ENCODE results near the gene FAM171A1. TPM values are rescaled to one million over a fixed set of nuclear protein-coding genes. Genes with fewer than 3 reads are reported as not detected.
"Not testable (repeated sequence)": the region's sequence is repeated elsewhere in the genome, so short reads cannot be mapped to it uniquely, and the experiment has no call there.

FAM171A1 gene
- total and polyA plus RNA-seq, 5 experiments from 2014 or later: 6.1 to 16.0 (median 12.9) TPM

DNA sequence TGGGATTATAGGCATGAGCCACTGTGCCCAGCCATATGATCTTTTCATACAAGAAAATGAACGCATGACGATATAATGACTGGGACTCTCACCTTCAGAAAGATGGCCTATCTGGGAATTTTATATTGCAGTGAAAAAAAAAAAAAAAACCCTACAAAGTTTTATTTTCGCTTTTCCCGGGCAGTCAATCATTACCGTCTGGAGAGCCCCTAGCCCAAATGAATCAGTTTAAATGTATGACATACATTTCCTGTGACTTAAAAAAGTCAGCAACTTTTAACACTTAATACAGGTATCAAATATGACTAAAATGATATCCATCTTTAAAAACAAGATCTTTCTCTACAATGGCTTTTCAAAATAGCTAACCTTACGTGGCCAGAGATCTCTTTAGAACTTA lies 154.4 kb downstream of the FAM171A1 start:
- POLR2A ChIA-PET: no interaction called here
- ATAC-seq (no peak), DNase-seq (no peak)
- H3K9me3 Mint-ChIP-seq: no peaks in the 10 kb centered on the region
- no peak overlapping the region for H3K27ac Mint-ChIP-seq
- H3K27me3 Mint-ChIP-seq: peaks cover 0 to 2% (median 0%) of the 10 kb centered on the region in 5 donors
- H3K4me1 Mint-ChIP-seq: peaks cover under 1 to 4% (median 3%) of the 10 kb centered on the region in 4 donors
- peaks cover 0 to 31% (median 28%) of the 10 kb centered on the region in 3 donors for H3K36me3 Mint-ChIP-seq
- no peak overlapping the region for H3K4me3 Mint-ChIP-seq

DNA sequence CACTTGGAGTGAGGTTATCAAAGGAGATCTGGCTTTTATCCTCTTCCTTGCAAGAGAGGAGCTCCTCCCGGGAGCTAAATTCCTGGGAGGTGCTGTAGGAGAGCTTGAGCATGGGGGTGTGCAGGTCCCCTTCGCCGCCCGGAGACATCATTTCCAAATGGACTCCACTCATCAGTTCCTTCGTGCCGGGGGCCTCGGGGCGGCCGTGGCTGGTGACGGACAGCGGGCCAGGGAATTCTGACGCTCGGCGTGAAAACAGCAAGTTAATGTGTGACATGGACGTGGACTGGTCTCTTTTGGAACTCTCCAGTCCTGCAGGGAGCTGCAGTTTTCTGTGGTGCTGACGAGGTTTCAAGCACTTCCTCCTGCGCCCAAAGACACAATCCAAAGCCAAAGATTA lies 156.9 kb downstream of the FAM171A1 start:
- no peak overlapping the region for H3K4me3 Mint-ChIP-seq
- H3K9me3 Mint-ChIP-seq: no peaks in the 10 kb centered on the region
- H3K36me3 Mint-ChIP-seq: peaks cover 0 to 19% (median 17%) of the 10 kb centered on the region in 3 donors
- POLR2A ChIA-PET: no interaction called here
- ATAC-seq (no peak), DNase-seq (no peak)
- peaks cover 0 to 1% (median 0%) of the 10 kb centered on the region in 5 donors for H3K27me3 Mint-ChIP-seq
- H3K27ac Mint-ChIP-seq: peak overlapping the region in 2 of 10 donors; percentile 33 to 34
- H3K4me1 Mint-ChIP-seq: peaks cover 10 to 27% (median 24%) of the 10 kb centered on the region in 4 donors

DNA sequence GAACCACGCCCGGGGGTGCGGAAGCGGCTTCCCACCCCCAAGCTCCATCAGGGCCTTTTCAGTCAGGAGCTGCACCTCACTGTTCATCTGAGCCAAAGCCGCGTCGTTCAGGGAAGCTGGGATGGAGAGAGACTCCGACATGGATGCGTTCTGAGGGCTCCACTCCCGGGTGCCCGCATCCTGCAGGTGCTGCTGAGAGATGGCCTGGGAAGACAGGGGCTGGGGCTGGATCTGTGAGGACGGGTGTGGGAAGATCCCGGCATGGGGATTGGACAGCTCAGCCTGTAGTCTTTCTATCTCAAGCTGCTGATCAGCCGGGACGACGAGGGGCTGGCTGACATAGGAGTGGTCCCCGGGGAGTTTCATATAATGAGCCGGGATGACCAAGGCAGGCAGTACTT lies 157.6 kb downstream of the FAM171A1 start:
- Mint-ChIP-seq H3K4me3 (no peak overlapping the region), H3K9me3 (no peaks in the 10 kb centered on the region), H3K27ac (peak overlapping the region in 2 of 10 donors; percentile 51 to 67), H3K27me3 (no peaks in the 10 kb centered on the region), H3K4me1 (peaks cover 12 to 33% (median 32%) of the 10 kb centered on the region in 4 donors), H3K36me3 (peaks cover 0 to 18% (median 17%) of the 10 kb centered on the region in 3 donors)
- ATAC-seq (no peak), DNase-seq (no peak)
- POLR2A ChIA-PET: interaction anchor here (1.1 kb wide), 1 partner anchor 44 kb away, joined by 3 read pairs; no protein-coding TSS in a partner anchor

DNA sequence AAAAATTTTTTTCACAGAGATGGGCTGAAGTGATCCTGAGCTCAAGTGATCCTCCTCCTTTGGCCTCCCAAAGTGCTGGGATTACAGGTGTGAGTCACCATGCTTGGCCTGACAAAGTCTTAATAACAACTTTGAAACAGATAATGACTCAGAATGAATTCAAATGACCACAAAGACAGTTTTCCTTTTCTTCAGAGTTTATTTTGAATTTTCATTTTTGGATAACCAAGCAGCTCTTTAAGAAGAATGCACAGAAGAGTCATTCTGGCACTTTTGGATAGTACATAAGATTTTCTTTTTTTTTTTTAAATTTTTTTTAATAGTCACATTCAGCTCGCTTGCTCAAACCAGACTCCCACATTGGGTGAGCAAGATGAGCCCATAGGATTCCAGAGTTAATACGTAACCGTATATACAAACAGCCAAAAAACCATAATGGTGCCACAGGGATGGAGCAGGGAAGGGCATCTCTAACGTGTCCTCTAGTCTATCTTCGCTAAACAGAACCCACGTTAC lies 159.6 kb downstream of the FAM171A1 start:
- H3K9me3 Mint-ChIP-seq: no peaks in the 10 kb centered on the region
- H3K36me3 Mint-ChIP-seq: peaks cover 0 to 18% (median 17%) of the 10 kb centered on the region in 3 donors
- DNase-seq (no peak), ATAC-seq (no peak)
- H3K4me3 Mint-ChIP-seq: peak overlapping the region in 1 of 10 donors; percentile 14
- H3K27ac Mint-ChIP-seq: peak overlapping the region in 4 of 10 donors; percentile 30 to 93 (median 40)
- H3K27me3 Mint-ChIP-seq: no peaks in the 10 kb centered on the region
- POLR2A ChIA-PET: interaction anchor here (0.6 to 1.5 kb wide), 3 partner anchors 22 to 69 kb away, joined by 3 to 8 read pairs (median 3); partner anchors contain the start of gene NMT2
- H3K4me1 Mint-ChIP-seq: peaks cover 12 to 51% (median 47%) of the 10 kb centered on the region in 4 donors

DNA sequence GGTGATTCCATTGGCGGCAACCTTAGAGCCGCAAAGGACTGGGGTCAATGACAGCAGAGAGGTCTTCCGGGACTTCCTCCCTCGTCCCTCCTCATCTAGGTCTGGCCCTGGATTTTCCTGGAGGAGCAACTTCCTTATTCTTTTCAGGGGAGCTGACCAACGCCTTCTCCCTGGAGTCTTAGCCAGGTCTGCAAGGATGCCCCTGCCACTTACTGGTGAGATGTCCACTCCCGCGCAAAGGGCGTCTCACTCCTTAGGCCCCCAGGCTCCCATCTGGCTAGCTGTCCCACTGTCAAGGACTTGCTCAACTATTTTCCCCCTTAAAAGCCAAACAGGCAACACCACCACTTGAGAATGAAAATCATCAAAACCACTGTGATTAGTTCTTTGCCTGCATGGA lies 160.6 kb downstream of the FAM171A1 start:
- ATAC-seq: no peak
- Mint-ChIP-seq H3K36me3 (peaks cover 0 to 18% (median 15%) of the 10 kb centered on the region in 3 donors), H3K4me1 (peaks cover 15 to 61% (median 54%) of the 10 kb centered on the region in 4 donors), H3K27me3 (no peaks in the 10 kb centered on the region), H3K27ac (peak overlapping the region in 8 of 10 donors; percentile 32 to 93 (median 79)), H3K4me3 (peak overlapping the region in 6 of 10 donors; percentile 15 to 73 (median 62)), H3K9me3 (no peaks in the 10 kb centered on the region)
- POLR2A ChIA-PET: interaction anchor here (0.6 to 1.5 kb wide), 3 partner anchors 41 to 75 kb away, joined by 3 to 8 read pairs (median 4); partner anchors contain the start of gene NMT2
- no peak for DNase-seq

DNA sequence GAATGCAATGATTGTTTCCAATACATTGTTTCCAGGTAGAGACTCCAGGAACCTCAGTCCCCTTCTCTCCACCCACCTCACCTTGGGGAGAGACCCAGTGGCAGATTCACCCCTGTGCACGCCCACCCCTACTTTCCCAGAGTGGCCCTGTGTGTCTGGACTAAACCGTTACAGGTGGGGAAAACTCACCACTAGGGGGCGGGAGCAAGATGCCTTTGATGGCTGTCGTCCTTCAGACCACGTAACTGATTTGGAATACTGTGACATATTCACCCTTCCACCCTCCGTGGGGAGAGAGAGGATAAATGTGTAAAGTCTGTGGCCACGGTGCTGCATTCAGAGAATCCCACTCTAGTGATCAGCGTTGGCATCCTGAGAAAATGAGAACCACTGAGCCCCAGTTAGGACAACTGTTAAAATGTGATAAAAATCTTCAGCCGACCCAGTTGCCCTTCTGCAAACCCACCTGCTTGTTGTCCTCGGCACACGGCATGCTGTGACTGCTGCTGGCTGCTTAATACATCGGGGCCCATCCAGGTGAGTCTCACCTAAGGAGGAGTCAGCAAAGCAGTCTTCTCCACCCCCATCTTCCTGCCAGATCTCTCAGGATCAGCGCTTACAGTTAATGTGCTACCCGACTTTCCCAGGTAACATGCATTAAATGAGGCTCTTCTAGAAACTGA lies 161.1 kb downstream of the FAM171A1 start:
- peak overlapping the region; percentile 79 to 97 (median 88) for H3K27ac Mint-ChIP-seq
- H3K4me1 Mint-ChIP-seq: peaks cover 16 to 64% (median 56%) of the 10 kb centered on the region in 4 donors
- peak; percentile 58 to 92 (median 76) for DNase-seq

DNA sequence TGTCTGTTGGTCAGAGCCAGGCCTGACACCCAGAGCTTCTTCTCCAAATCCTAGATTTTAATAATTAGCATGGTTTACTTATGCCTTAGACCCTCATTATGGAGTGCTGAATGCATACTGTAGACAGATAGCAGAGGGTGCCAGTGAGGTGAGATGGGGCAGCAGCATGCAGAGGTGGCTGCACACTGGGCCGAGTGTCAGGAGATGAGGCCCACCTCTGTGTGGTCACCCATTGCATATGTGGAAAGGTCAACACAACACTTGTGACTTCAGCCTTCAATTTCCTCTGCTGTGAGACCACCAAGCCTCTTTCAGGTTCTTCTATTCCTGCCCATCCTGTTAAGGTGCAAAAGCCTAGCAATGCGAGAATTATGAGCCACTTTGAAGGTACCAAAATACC lies 162.9 kb downstream of the FAM171A1 start:
- Mint-ChIP-seq H3K27me3 (no peaks in the 10 kb centered on the region), H3K9me3 (no peaks in the 10 kb centered on the region), H3K27ac (peak overlapping the region; percentile 93 to 99 (median 96)), H3K36me3 (peaks cover 0 to 7% (median 5%) of the 10 kb centered on the region in 3 donors), H3K4me3 (peak overlapping the region; percentile 63 to 88 (median 82)), H3K4me1 (peaks cover 18 to 68% (median 58%) of the 10 kb centered on the region in 4 donors)
- POLR2A ChIA-PET: interaction anchor here (0.6 to 3.1 kb wide), 6 partner anchors 8 to 39 kb away, joined by 3 to 49 read pairs (median 5); partner anchors contain the start of gene NMT2
- peak; percentile 8 to 23 for ATAC-seq
- no peak for DNase-seq

More for the DNA sequence above, 161.1 kb downstream of the FAM171A1 start:
- ATAC-seq: peak; percentile 53 to 74
- Mint-ChIP-seq H3K9me3 (no peaks in the 10 kb centered on the region), H3K27me3 (no peaks in the 10 kb centered on the region), H3K36me3 (peaks cover 0 to 18% (median 15%) of the 10 kb centered on the region in 3 donors), H3K4me3 (peak overlapping the region; percentile 28 to 75 (median 62))
- POLR2A ChIA-PET: interaction anchor here (0.6 to 3.1 kb wide), 7 partner anchors 12 to 180 kb away, joined by 3 to 49 read pairs (median 8); partner anchors contain the start of gene NMT2

GRCh38 chr10:15207410-15207809 lies 163.7 kb downstream of the FAM171A1 start:
- not testable (repeated sequence) for H3K27me3 Mint-ChIP-seq, H3K36me3 Mint-ChIP-seq, H3K9me3 Mint-ChIP-seq, ATAC-seq, DNase-seq
- Mint-ChIP-seq H3K4me3 (peak overlapping the region in 5 of 10 donors; percentile 4 to 83 (median 19)), H3K27ac (peak overlapping the region; percentile 93 to 99 (median 96)), H3K4me1 (peaks cover 15 to 71% (median 61%) of the 10 kb centered on the region in 4 donors)
- POLR2A ChIA-PET: interaction anchor here (1.2 to 3.1 kb wide), 4 partner anchors 10 to 38 kb away, joined by 5 to 49 read pairs (median 12); partner anchors contain the start of gene NMT2

DNA sequence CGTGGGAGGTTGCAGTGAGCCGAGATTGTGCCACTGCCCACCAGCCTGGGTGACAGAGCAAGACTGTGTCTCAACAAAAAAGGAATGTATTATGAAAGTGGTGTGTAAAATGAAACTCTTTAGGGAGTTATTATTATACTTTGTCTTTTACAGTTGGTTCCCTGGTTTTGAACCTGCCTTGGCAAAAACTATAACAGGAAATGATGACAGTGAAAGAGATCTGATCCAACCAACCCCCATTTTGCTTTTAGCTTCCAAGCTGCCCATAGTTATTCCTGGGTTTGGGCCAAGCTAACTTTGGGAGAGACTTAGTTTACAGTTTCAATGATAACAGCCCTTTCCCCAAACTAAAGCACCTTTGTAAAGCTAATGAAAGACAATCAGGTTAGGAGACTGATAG lies 168.4 kb downstream of the FAM171A1 start:
- Mint-ChIP-seq H3K36me3 (no peaks in the 10 kb centered on the region), H3K27me3 (no peaks in the 10 kb centered on the region), H3K4me1 (peaks cover 10 to 49% (median 31%) of the 10 kb centered on the region in 4 donors), H3K27ac (peak overlapping the region in 4 of 10 donors; percentile 29 to 87 (median 67)), H3K9me3 (no peaks in the 10 kb centered on the region), H3K4me3 (no peak overlapping the region)
- no peak for DNase-seq
- no peak for ATAC-seq
- POLR2A ChIA-PET: interaction anchor here (0.7 to 2.9 kb wide), 3 partner anchors 13 to 33 kb away, joined by 3 to 14 read pairs (median 4); partner anchors contain the start of gene NMT2

- H3K36me3 Mint-ChIP-seq, H3K4me3 Mint-ChIP-seq, DNase-seq, H3K9me3 Mint-ChIP-seq, ATAC-seq, H3K27me3 Mint-ChIP-seq: not testable (repeated sequence)
- peaks cover 13 to 49% (median 31%) of the 10 kb centered on the region in 4 donors for H3K4me1 Mint-ChIP-seq
- POLR2A ChIA-PET: interaction anchor here (1.3 to 2.9 kb wide), 3 partner anchors 10 to 33 kb away, joined by 4 to 14 read pairs (median 6); partner anchors contain the start of gene NMT2
- peak overlapping the region in 3 of 10 donors; percentile 29 to 75 (median 38) for H3K27ac Mint-ChIP-seq
Measured at GRCh38 chr10:15202301-15202621, 168.8 kb downstream of the FAM171A1 start.

DNA sequence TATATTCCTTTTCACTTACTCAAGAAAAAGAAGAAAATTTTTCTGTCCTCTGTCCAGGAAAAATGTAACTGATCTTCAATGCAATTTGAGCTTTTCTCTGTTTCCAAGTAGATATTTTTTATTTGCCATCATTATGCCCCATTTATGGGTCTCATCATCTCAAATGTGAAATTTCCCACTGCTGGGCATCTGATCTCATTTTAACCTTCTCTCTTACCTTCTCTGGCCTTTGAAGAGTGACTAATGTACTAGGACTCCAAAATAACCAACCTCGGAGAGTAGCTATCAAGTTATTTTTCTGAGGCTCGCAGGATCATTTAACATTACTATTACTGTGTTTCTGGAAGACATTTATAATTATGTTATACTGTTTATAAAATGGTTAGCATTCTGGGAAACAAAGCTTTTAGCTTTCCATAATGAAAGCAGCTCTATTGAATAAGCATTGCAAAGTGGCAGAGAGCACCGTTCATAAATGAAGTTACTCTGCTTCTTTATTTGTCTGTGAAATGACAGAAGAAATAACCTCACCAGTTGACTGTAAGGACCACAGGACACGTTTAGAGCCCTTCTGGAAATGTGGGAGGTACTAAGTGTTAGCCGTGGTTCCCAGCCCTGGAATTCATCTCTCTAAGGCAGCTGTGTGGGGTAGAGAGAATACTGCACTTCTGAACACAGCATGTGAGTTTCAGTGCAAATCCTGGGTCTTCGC lies 169.3 kb downstream of the FAM171A1 start:
- no peak overlapping the region for H3K4me3 Mint-ChIP-seq
- peaks cover 15 to 51% (median 32%) of the 10 kb centered on the region in 4 donors for H3K4me1 Mint-ChIP-seq
- no peaks in the 10 kb centered on the region for H3K36me3 Mint-ChIP-seq
- no peaks in the 10 kb centered on the region for H3K9me3 Mint-ChIP-seq
- no peak for ATAC-seq
- peak overlapping the region in 6 of 10 donors; percentile 1 to 75 (median 30) for H3K27ac Mint-ChIP-seq
- no peak for DNase-seq
- POLR2A ChIA-PET: interaction anchor here (0.9 to 2.9 kb wide), 4 partner anchors 9 to 33 kb away, joined by 3 to 14 read pairs (median 5); partner anchors contain the start of gene NMT2
- no peaks in the 10 kb centered on the region for H3K27me3 Mint-ChIP-seq

GRCh38 chr10:15200626-15201025 lies 170.5 kb downstream of the FAM171A1 start:
- no peaks in the 10 kb centered on the region for H3K27me3 Mint-ChIP-seq
- no peak for ATAC-seq
- no peak for DNase-seq
- H3K27ac Mint-ChIP-seq: peak overlapping the region in 3 of 10 donors; percentile 13 to 57 (median 56)
- H3K4me3 Mint-ChIP-seq: no peak overlapping the region
- POLR2A ChIA-PET: interaction anchor here (0.5 to 1.2 kb wide), 4 partner anchors 8 to 31 kb away, joined by 3 to 5 read pairs (median 3); partner anchors contain the start of gene NMT2
- H3K4me1 Mint-ChIP-seq: peaks cover 16 to 49% (median 31%) of the 10 kb centered on the region in 4 donors
- H3K9me3 Mint-ChIP-seq: no peaks in the 10 kb centered on the region
- no peaks in the 10 kb centered on the region for H3K36me3 Mint-ChIP-seq

All from naive thymus-derived CD8-positive, alpha-beta T cell (primary cell).